SU-DHL-6 (cell line): ENCODE data around the gene PRKACA.

Experiments
- H2AFZ ChIP-seq: fragments of 200-600 bp; sonication (generic); 2 replicates; pipeline ENCODE4 v1.6.1; 2014; ENCODE audit warnings: low read depth, mild to moderate bottlenecking, moderate library complexity, mixed read lengths, antibody characterized with exemption, low read length; ENCODE audit not compliant: severe bottlenecking
- H3F3A ChIP-seq: fragments of 200-600 bp; shearing (Covaris generic); 2 replicates; pipeline ENCODE4 v1.6.0; 2016; ENCODE audit warnings: antibody characterized with exemption, mild to moderate bottlenecking; ENCODE audit not compliant: insufficient read depth
- H3K27ac ChIP-seq: fragments of 200-600 bp; sonication (generic); 2 replicates; pipeline ENCODE4 v1.5.1; 2016; ENCODE audit warnings: low read depth, mild to moderate bottlenecking, low read length, moderate library complexity, mixed read lengths
- H3K27me3 ChIP-seq: fragments of 200-600 bp; sonication (generic), shearing (Covaris generic); 2 replicates; pipeline ENCODE4 v1.6.0; 2014; ENCODE audit warnings: mild to moderate bottlenecking, low read length
- H3K36me3 ChIP-seq: fragments of 200-600 bp; sonication (generic); 2 replicates; pipeline ENCODE4 v1.6.1; 2014; ENCODE audit warnings: mild to moderate bottlenecking, low read length, mixed read lengths
- H3K4me2 ChIP-seq: fragments of 300-600, 200-600 bp; shearing (Covaris generic), sonication (generic); 2 replicates; pipeline ENCODE4 v1.6.0; 2014; ENCODE audit warnings: low read length, low read depth, mild to moderate bottlenecking; ENCODE audit not compliant: poor library complexity, severe bottlenecking
- H3K4me3 ChIP-seq: fragments of 200-600 bp; sonication (generic); 2 replicates; pipeline ENCODE4 v1.5.1; 2014; ENCODE audit warnings: antibody characterized with exemption, low read length, mild to moderate bottlenecking, mixed read lengths; ENCODE audit not compliant: insufficient read depth, poor library complexity, severe bottlenecking
- H3K79me2 ChIP-seq: fragments of 200-600 bp; sonication (generic); 2 replicates; pipeline ENCODE4 v1.6.1; 2014; ENCODE audit warnings: mild to moderate bottlenecking, low read length, moderate library complexity; ENCODE audit not compliant: insufficient read depth
- H3K9ac ChIP-seq: fragments of 200-600 bp; sonication (generic); 2 replicates; pipeline ENCODE4 v1.7.0; 2014; ENCODE audit warnings: mild to moderate bottlenecking, low read length
- H3K9me2 ChIP-seq: fragments of 200-600 bp; sonication (generic); replicated peaks from 2 replicates; pipeline ENCODE4 v1.6.1; 2014; ENCODE audit warnings: low read length; ENCODE audit not compliant: insufficient read depth
- H3K9me3 ChIP-seq: fragments of 200-600 bp; sonication (generic); 2 replicates; pipeline ENCODE4 v1.6.1; 2014; ENCODE audit warnings: low read length, mixed read lengths; ENCODE audit not compliant: insufficient read depth
- H4K20me1 ChIP-seq: fragments of 200-600 bp; sonication (generic); 2 replicates; pipeline ENCODE4 v1.6.1; 2014; ENCODE audit warnings: low read depth, mild to moderate bottlenecking, antibody characterized with exemption, low read length, moderate library complexity, mixed read lengths
- CTCF ChIP-seq: fragments of 200-600 bp; sonication (generic); IDR thresholded peaks from one replicate; pipeline ENCODE4 v1.5.1; 2017; ENCODE audit warnings: antibody characterized with exemption, mild to moderate bottlenecking, low read length, moderate library complexity; ENCODE audit not compliant: insufficient read depth, poor library complexity, severe bottlenecking
- EZH2phosphoT487 ChIP-seq: fragments of 200-600 bp; sonication (generic), shearing (Covaris generic); conservative IDR thresholded peaks from 2 replicates; pipeline ENCODE4 v1.6.1; 2018; ENCODE audit warnings: mild to moderate bottlenecking, antibody characterized with exemption, low read length, moderate library complexity, mixed read lengths

PRKACA gene

GRCh38 chr19:14106840-14107239 is 10.7 kb downstream of the PRKACA start:
- no peak overlapping the region for H2AFZ ChIP-seq
- peaks cover 2% of the 10 kb centered on the region; the same call in 1 of the 2 replicates for H3K36me3 ChIP-seq
- H3K27me3 ChIP-seq = no peaks in the 10 kb centered on the region
- no peaks in the 10 kb centered on the region for H4K20me1 ChIP-seq
- no peak overlapping the region for H3K4me3 ChIP-seq
- H3K9ac ChIP-seq = no peak overlapping the region
- H3K9me3 ChIP-seq = no peaks in the 10 kb centered on the region
- peaks cover 4% of the 10 kb centered on the region; the same call in 1 of the 2 replicates for H3K79me2 ChIP-seq
- TF ChIP-seq CTCF = no peak
- no peak for TF ChIP-seq EZH2phosphoT487
- peaks cover 3% of the 10 kb centered on the region; the same call in 1 of the 2 replicates for H3F3A ChIP-seq
- no peak overlapping the region for H3K4me2 ChIP-seq
- no peaks in the 10 kb centered on the region for H3K9me2 ChIP-seq
- no peak overlapping the region for H3K27ac ChIP-seq

GRCh38 chr19:14105680-14106079 is 11.9 kb downstream of the PRKACA start:
- Histone ChIP-seq H3K4me3 (no peak overlapping the region), H3K27me3 (no peaks in the 10 kb centered on the region), H3K36me3 (peaks cover 2% of the 10 kb centered on the region; the same call in 1 of the 2 replicates), H3F3A (peaks cover 3% of the 10 kb centered on the region; the same call in 1 of the 2 replicates), H3K9ac (no peak overlapping the region), H3K9me2 (no peaks in the 10 kb centered on the region), H3K4me2 (no peak overlapping the region), H3K27ac (no peak overlapping the region), H3K9me3 (no peaks in the 10 kb centered on the region), H2AFZ (no peak overlapping the region), H3K79me2 (peaks cover 2% of the 10 kb centered on the region; the same call in 1 of the 2 replicates), H4K20me1 (no peaks in the 10 kb centered on the region)
- TF ChIP-seq CTCF (no peak), EZH2phosphoT487 (no peak)

- no peaks in the 10 kb centered on the region for H4K20me1 ChIP-seq
- peaks cover 2% of the 10 kb centered on the region; the same call in 1 of the 2 replicates for H3K36me3 ChIP-seq
- no peak overlapping the region for H3K9ac ChIP-seq
- H3K9me3 ChIP-seq = no peaks in the 10 kb centered on the region
- no peak overlapping the region for H2AFZ ChIP-seq
- H3K79me2 ChIP-seq = no peaks in the 10 kb centered on the region
- TF ChIP-seq EZH2phosphoT487 (no peak), CTCF (no peak)
- H3K27me3 ChIP-seq = no peaks in the 10 kb centered on the region
- H3K4me2 ChIP-seq = no peak overlapping the region
- peaks cover 3% of the 10 kb centered on the region; the same call in 1 of the 2 replicates for H3F3A ChIP-seq
- no peak overlapping the region for H3K4me3 ChIP-seq
- no peak overlapping the region for H3K27ac ChIP-seq
- no peaks in the 10 kb centered on the region for H3K9me2 ChIP-seq
Measured at GRCh38 chr19:14103310-14103709, 14.3 kb downstream of the PRKACA start.
